ENCODE data around the gene TRAF4.

TRAF4 gene

GRCh38 chr17:28749516-28750177, 5.8 kb downstream of the TRAF4 start:
- no peak overlapping the region for H3K27ac ChIP-seq (ENCODE audit: low read depth, low read length)
- no peaks in the 10 kb centered on the region for H3K9me3 ChIP-seq (ENCODE audit: control insufficient read depth in 1 of 2, low read length in 2 of 2)
- peak overlapping the region in 1 of 2 donors; percentile 51 for H3K9ac ChIP-seq (ENCODE audit: low read depth in 1 of 2, low read length in 2 of 2)
- H3K27me3 ChIP-seq (ENCODE audit: control insufficient read depth in 1 of 2, insufficient read depth in 2 of 2, low read length in 2 of 2): no peaks in the 10 kb centered on the region
- H3K4me3 ChIP-seq (ENCODE audit: low read depth in 1 of 2, low read length in 2 of 2): no peak overlapping the region
- H3K4me1 ChIP-seq (ENCODE audit: control insufficient read depth in 1 of 2, insufficient read depth in 2 of 2, low read length in 2 of 2): peaks cover 41 to 55% of the 10 kb centered on the region in 2 donors
- peaks cover 20 to 38% of the 10 kb centered on the region in 2 donors for H3K36me3 ChIP-seq (ENCODE audit: control insufficient read depth in 1 of 2, insufficient read depth in 2 of 2, low read length in 2 of 2)

DNA sequence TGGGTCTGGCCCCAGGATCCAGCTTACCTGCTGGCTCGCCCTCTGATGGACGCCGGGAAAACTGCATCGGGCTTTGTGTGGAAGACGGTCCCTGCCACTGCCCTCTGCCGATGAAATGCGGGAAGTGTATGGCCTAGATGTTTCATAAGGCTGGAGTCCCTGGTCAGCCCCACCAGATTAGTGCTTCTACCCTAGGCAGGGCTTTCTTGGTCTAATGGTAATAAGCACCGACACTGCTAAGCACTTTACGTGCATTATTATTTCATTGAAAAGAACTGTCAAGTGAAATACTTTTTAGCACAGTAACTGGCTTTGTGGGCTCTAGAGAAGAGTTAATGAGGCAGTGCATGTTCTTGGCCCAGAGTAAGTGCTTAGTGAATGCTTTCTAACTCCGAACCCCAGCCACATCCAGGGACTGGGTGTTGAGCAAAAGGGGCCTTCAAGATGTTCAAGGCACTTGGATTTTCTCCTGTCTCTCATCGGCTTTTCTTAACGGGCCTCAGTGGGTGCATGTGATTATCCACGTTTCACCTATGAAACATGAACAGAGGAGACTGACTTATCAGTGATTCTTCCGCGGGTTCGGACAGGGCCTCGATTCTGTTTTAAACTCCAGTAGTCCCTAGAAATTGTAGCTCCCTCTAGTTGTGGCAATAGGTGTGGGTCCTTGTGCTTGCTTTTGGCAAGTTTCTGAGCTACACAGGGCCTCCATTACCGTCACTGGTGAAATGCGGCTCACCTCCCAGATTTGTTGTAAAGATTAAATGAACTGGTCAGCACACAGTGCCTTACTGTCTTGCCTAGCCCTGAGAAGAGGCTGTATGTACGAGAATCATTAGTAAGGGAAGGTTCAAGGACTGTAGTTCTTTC, 6.6 kb downstream of the TRAF4 start:
- H3K36me3 ChIP-seq (ENCODE audit: control insufficient read depth in 1 of 2, insufficient read depth in 2 of 2, low read length in 2 of 2): peaks cover 20 to 38% of the 10 kb centered on the region in 2 donors
- no peak overlapping the region for H3K4me3 ChIP-seq (ENCODE audit: low read depth in 1 of 2, low read length in 2 of 2)
- no peak overlapping the region for H3K27ac ChIP-seq (ENCODE audit: low read depth, low read length)
- H3K4me1 ChIP-seq (ENCODE audit: control insufficient read depth in 1 of 2, insufficient read depth in 2 of 2, low read length in 2 of 2): peaks cover 40 to 49% of the 10 kb centered on the region in 2 donors
- H3K27me3 ChIP-seq (ENCODE audit: control insufficient read depth in 1 of 2, insufficient read depth in 2 of 2, low read length in 2 of 2): no peaks in the 10 kb centered on the region
- H3K9ac ChIP-seq (ENCODE audit: low read depth in 1 of 2, low read length in 2 of 2): no peak overlapping the region
- H3K9me3 ChIP-seq (ENCODE audit: control insufficient read depth in 1 of 2, low read length in 2 of 2): no peaks in the 10 kb centered on the region

DNA sequence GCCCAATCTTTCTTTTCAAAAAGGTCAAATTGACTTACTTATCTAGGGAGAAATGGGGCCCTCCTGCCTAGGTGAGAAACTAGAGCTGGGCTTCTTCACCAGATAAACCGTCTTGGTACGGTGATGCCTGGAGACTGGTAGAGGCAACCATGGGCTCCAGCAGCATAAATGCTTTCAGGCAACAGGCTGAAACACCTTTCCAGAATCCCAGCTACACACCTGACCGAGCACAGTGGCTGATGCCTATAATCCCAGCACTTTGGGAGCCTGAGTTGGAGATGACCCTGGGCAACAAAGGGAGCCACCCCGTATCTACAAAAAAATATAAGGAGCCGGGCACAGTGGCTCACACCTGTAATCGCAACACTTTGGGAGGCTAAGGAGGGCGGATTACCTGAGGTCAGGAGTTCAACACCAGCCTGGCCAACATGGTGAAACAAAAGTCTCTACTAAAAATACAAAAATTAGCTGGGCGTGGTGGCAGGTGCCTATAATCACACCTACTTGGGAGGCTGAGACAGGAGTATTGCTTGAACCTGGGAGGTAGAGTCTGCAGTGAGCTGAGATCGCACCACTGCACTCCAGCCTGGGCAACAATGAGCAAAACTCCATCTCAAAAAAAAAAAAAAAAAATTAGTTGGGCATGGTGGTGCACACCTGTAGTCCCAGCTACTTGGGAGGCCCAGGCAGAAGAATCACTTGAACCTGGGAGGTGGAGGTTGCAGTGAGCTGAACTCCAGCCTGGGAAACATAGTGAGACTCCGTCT, 8.0 kb downstream of the TRAF4 start:
- H3K27me3 ChIP-seq (ENCODE audit: control insufficient read depth in 1 of 2, insufficient read depth in 2 of 2, low read length in 2 of 2): no peaks in the 10 kb centered on the region
- H3K9ac ChIP-seq (ENCODE audit: low read depth in 1 of 2, low read length in 2 of 2): no peak overlapping the region
- peaks cover 20 to 45% of the 10 kb centered on the region in 2 donors for H3K36me3 ChIP-seq (ENCODE audit: control insufficient read depth in 1 of 2, insufficient read depth in 2 of 2, low read length in 2 of 2)
- peaks cover 26 to 37% of the 10 kb centered on the region in 2 donors for H3K4me1 ChIP-seq (ENCODE audit: control insufficient read depth in 1 of 2, insufficient read depth in 2 of 2, low read length in 2 of 2)
- no peak overlapping the region for H3K4me3 ChIP-seq (ENCODE audit: low read depth in 1 of 2, low read length in 2 of 2)
- no peaks in the 10 kb centered on the region for H3K9me3 ChIP-seq (ENCODE audit: control insufficient read depth in 1 of 2, low read length in 2 of 2)
- no peak overlapping the region for H3K27ac ChIP-seq (ENCODE audit: low read depth, low read length)

DNA sequence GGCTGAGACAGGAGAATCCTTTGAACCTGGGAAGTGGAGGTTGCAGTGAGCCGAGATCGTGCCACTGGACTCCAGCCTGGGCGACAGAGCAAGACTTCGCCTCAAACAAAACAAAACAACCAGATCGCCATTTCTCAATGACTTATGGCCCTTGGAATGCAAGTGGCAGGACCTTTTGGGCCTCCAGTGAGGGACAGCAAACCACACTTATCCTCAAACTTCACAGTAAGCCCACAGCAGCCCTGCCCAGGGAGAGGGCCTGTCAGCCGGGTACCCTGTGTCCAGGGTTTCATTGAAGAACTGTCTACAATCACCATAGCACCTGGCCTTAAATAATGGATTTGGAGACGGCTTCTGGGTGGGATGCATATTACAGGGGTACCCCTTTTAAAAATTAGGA, 11.7 kb downstream of the TRAF4 start:
- H3K36me3 ChIP-seq (ENCODE audit: control insufficient read depth in 1 of 2, insufficient read depth in 2 of 2, low read length in 2 of 2): peaks cover 24 to 50% of the 10 kb centered on the region in 2 donors
- no peak overlapping the region for H3K27ac ChIP-seq (ENCODE audit: low read depth, low read length)
- H3K4me3 ChIP-seq (ENCODE audit: low read depth in 1 of 2, low read length in 2 of 2): no peak overlapping the region
- H3K27me3 ChIP-seq (ENCODE audit: control insufficient read depth in 1 of 2, insufficient read depth in 2 of 2, low read length in 2 of 2): no peaks in the 10 kb centered on the region
- no peak overlapping the region for H3K9ac ChIP-seq (ENCODE audit: low read depth in 1 of 2, low read length in 2 of 2)
- H3K9me3 ChIP-seq (ENCODE audit: control insufficient read depth in 1 of 2, low read length in 2 of 2): no peaks in the 10 kb centered on the region
- peaks cover 1 to 2% of the 10 kb centered on the region in 2 donors for H3K4me1 ChIP-seq (ENCODE audit: control insufficient read depth in 1 of 2, insufficient read depth in 2 of 2, low read length in 2 of 2)

GRCh38 chr17:28756049-28756804, 12.4 kb downstream of the TRAF4 start:
- Histone ChIP-seq H3K36me3 (ENCODE audit: control insufficient read depth in 1 of 2, insufficient read depth in 2 of 2, low read length in 2 of 2) (peaks cover 24 to 46% of the 10 kb centered on the region in 2 donors), H3K4me1 (ENCODE audit: control insufficient read depth in 1 of 2, insufficient read depth in 2 of 2, low read length in 2 of 2) (peaks cover 0 to 2% of the 10 kb centered on the region in 2 donors), H3K4me3 (ENCODE audit: low read depth in 1 of 2, low read length in 2 of 2) (no peak overlapping the region), H3K27ac (ENCODE audit: low read depth, low read length) (no peak overlapping the region), H3K9ac (ENCODE audit: low read depth in 1 of 2, low read length in 2 of 2) (no peak overlapping the region), H3K9me3 (ENCODE audit: control insufficient read depth in 1 of 2, low read length in 2 of 2) (no peaks in the 10 kb centered on the region), H3K27me3 (ENCODE audit: control insufficient read depth in 1 of 2, insufficient read depth in 2 of 2, low read length in 2 of 2) (no peaks in the 10 kb centered on the region)

GRCh38 chr17:28758411-28759121, 14.8 kb downstream of the TRAF4 start:
- Histone ChIP-seq H3K9me3 (ENCODE audit: control insufficient read depth in 1 of 2, low read length in 2 of 2) (no peaks in the 10 kb centered on the region), H3K9ac (ENCODE audit: low read depth in 1 of 2, low read length in 2 of 2) (no peak overlapping the region), H3K36me3 (ENCODE audit: control insufficient read depth in 1 of 2, insufficient read depth in 2 of 2, low read length in 2 of 2) (peaks cover 24 to 57% of the 10 kb centered on the region in 2 donors), H3K4me1 (ENCODE audit: control insufficient read depth in 1 of 2, insufficient read depth in 2 of 2, low read length in 2 of 2) (peaks cover 7 to 11% of the 10 kb centered on the region in 2 donors), H3K27ac (ENCODE audit: low read depth, low read length) (no peak overlapping the region), H3K27me3 (ENCODE audit: control insufficient read depth in 1 of 2, insufficient read depth in 2 of 2, low read length in 2 of 2) (no peaks in the 10 kb centered on the region), H3K4me3 (ENCODE audit: low read depth in 1 of 2, low read length in 2 of 2) (no peak overlapping the region)

- Histone ChIP-seq H3K27ac (ENCODE audit: low read depth, low read length) (no peak overlapping the region), H3K4me1 (ENCODE audit: control insufficient read depth in 1 of 2, insufficient read depth in 2 of 2, low read length in 2 of 2) (peaks cover 8 to 11% of the 10 kb centered on the region in 2 donors), H3K9ac (ENCODE audit: low read depth in 1 of 2, low read length in 2 of 2) (no peak overlapping the region), H3K27me3 (ENCODE audit: control insufficient read depth in 1 of 2, insufficient read depth in 2 of 2, low read length in 2 of 2) (no peaks in the 10 kb centered on the region), H3K9me3 (ENCODE audit: control insufficient read depth in 1 of 2, low read length in 2 of 2) (no peaks in the 10 kb centered on the region), H3K4me3 (ENCODE audit: low read depth in 1 of 2, low read length in 2 of 2) (no peak overlapping the region), H3K36me3 (ENCODE audit: control insufficient read depth in 1 of 2, insufficient read depth in 2 of 2, low read length in 2 of 2) (peaks cover 24 to 58% of the 10 kb centered on the region in 2 donors)
Observed at GRCh38 chr17:28759256-28759865, 15.6 kb downstream of the TRAF4 start.

DNA sequence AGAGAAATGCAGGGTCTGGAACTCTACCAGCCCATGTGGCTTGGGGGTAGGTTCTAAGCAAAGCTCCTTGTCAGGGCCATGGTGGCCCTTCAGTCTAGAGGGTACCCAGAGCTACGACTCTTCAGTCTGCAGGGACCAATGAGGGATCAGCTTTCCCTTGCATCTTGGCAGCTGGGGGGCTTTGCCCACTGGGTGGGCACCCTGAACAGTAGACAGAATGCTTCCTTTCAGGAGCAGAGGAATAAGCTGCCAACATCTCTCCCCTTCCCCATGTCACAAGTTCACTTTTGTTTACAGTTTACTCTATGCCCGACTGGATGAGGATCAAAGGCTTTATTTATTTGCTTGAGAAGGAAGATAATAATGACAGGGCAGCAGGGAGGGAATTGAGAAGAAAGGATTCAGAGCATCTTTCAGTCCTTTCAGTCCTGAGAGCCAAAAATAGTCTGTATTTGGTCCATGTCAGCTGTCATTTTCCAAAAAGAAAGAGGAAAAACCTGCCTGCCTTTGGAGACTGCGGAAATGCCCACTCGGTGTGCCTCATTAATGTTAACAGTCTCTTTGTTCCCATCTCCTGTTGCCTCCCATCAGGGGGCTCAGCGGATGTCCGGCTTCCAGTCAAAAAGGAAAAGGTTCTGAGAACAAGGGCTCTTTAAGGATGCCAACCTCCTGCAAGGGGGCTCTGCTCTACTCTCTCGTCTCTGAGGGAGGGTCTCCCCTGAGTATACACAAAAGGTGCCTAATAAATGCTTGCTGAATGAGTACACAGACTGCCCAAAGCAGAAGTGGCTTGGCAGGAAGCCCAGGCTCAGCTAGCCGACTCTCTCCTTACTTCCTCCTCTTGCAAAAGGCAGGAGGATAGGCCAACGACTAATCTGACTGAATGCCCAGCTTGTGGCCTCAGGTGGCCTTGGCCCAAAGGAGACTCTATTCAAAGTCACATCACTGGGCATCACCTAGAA, 17.1 kb downstream of the TRAF4 start:
- Histone ChIP-seq H3K9ac (ENCODE audit: low read depth in 1 of 2, low read length in 2 of 2) (no peak overlapping the region), H3K4me1 (ENCODE audit: control insufficient read depth in 1 of 2, insufficient read depth in 2 of 2, low read length in 2 of 2) (peaks cover 8 to 11% of the 10 kb centered on the region in 2 donors), H3K9me3 (ENCODE audit: control insufficient read depth in 1 of 2, low read length in 2 of 2) (no peaks in the 10 kb centered on the region), H3K27ac (ENCODE audit: low read depth, low read length) (no peak overlapping the region), H3K4me3 (ENCODE audit: low read depth in 1 of 2, low read length in 2 of 2) (no peak overlapping the region), H3K36me3 (ENCODE audit: control insufficient read depth in 1 of 2, insufficient read depth in 2 of 2, low read length in 2 of 2) (peaks cover 31 to 70% of the 10 kb centered on the region in 2 donors), H3K27me3 (ENCODE audit: control insufficient read depth in 1 of 2, insufficient read depth in 2 of 2, low read length in 2 of 2) (no peaks in the 10 kb centered on the region)

All from duodenal mucosa (tissue), 2 donors.